Sciatic nerve (tissue), 2 donors: ENCODE measurements around the gene ENTPD8. TPM values are rescaled to one million over a fixed set of nuclear protein-coding genes. Genes with fewer than 3 reads are reported as not detected.
"Not testable (repeated sequence)": the region's sequence is repeated elsewhere in the genome, so short reads cannot be mapped to it uniquely, and the experiment has no call there.

Source experiments
- ATAC-seq: fragments of 200-7000 bp; cut with Tn5 transposase; one replicate; pipeline ENCODE4 v1.9.1; 2020; ENCODE audit warnings: mild to moderate bottlenecking, moderate library complexity
- DNase-seq: peaks from one replicate; pipeline ENCODE4 v3.0.0-alpha.2; 2020; ENCODE audit warnings: low spot score
- intact Hi-C: fragments of 100-400 bp; cut with DNase I; formaldehyde crosslinking; loops from one replicate; pipeline ENCODE4 v1.14.2; 2022
- total RNA-seq: library from RNA; stranded (reverse); fragmentation: NEBNext Ultra II Directional; extraction: Animal tissue kit (Norgen Biotek cat#: 25700); gene quantifications from one replicate; pipeline ENCODE4 v1.2.1, GENCODE V29; 2021
- donor health status: DM: no; HTN: no; CAD: no.
- donor health status: DM: no; HTN: no; CAD: no.

The ENTPD8 gene
- total RNA-seq, 1 donor from 2014 or later: not detected

GRCh38 chr9:137451264-137452005 is 10.3 kb upstream of the ENTPD8 start:
- intact Hi-C loops, ATAC-seq, DNase-seq: not testable (repeated sequence)

GRCh38 chr9:137450539-137451222 is 9.5 kb upstream of the ENTPD8 start:
- DNase-seq, ATAC-seq, intact Hi-C loops: not testable (repeated sequence)

DNA sequence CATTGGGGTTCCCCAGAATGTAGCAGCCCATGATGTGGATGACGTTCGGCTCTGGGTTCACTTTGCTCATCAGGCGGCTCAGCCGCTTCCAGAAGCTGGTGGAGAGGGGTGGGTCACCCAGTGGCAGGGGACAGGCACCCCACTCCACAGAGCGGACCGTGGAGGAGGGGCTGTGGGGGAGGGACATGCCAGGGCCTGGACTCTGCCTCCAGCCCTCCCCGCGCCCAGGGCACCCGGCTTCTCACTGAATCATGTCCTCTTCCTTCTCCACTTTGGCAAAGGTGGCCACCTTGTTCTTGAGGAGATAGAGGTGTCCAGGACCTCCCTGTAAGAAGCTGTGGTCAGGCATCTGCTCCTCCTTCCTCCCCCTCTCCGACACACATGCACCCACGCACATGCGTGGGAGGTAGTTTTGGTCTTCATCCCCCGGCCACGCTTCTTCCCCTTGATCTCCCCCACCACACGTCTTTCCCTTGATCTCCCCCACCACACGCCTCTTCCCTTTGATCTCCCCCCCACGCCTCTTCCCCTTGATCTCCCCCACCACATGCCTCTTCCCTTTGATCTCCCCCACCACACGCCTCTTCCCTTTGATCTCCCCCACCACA is 8.9 kb upstream of the ENTPD8 start:
- DNase-seq (no peak), ATAC-seq (no peak)
- intact Hi-C loops: no loop called here

GRCh38 chr9:137449081-137449844 is 8.1 kb upstream of the ENTPD8 start:
- no peak for DNase-seq
- ATAC-seq: no peak
- intact Hi-C loops: no loop called here

DNA sequence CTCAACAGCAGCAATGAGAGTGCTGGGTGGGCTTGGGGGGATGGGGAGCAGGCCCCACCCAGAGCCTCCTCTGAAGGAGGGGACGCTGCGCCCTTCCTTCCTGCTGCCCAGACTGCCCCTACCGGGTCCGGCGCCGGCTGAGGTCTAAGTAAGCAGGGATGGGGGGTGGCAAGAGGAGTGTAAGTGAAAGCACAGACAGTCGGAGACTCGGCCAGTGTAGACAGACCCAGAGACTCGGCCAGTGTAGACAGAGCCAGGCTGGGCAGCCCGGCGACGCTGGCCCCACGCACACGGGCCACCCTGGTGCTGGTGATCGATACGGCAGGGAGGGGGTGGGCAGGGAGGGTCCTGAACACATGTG is 7.4 kb upstream of the ENTPD8 start:
- ATAC-seq (no peak), DNase-seq (no peak)
- intact Hi-C loops: no loop called here

DNA sequence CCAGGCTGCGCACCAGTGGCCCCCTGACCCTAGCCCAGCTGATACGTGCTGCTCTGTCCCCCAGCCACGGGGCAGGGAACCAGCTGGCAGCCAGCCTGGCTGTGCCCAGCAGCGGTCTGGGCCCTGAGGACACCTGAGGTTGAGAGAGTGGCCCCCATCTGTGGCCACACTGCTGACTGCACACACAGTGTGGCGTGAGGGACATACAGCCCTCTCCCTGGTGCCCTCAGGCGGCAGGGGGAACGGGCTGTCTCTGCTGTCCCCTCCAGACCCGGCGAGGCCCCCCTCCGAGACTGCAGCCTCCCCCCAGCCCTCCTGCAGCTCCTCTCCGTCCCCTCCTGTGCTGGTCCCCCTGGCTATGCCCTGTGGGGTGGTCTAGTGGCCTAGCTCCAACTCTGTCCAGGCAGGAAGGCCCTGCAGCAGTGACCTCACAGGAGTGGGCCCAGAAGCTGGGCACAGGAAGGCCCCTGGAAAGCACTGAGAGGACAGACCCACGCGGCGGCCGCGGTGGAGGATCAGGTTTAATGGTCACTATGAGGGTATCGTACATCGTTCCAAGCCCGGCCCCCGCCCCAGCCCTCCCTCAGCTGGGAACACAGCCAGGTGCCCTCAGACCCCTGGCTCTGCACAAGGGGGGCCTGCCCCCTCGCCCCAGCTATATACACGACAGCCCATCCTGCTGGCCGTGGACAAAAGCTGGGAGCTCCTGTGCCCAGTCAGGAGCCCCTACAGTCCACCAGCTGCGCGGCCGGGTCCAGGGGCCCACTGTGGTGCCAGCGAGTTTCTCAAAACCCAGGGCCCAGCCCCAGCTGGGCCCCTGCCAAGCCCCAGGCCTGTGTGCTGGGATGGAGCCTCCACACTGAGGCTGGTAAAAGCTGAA is 6.8 kb upstream of the ENTPD8 start:
- intact Hi-C loops: no loop called here
- ATAC-seq (peak; percentile 3), DNase-seq (no peak)

DNA sequence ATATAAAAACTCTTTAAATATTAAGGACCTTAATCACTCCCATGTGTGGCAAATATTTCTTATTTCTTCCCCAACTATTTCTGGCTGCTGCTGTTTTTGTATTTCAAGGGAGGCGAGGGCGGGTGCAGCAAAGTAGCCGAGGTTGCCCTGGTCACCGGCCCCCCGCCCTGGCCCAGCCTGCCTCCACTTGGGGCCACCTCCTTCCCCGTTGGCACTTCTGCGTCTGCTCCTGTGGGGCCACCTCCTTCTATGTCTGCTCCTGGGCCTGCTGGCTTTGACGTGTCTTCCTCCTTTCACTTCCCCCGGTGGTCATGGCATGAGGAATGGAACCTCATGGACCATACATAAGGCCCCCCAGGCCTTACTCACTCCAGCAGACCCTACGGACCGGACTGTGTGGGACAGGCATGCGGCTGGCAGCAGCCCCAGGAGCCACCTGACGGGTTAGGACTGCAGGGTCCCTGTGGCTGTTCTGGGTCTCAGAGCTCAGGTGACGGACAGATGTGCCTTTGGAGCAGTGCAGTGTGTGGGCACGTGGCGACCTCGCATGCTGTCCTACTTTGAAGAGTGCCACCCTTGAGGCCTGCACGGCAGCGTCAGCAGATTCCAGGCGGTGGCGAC is 5.8 kb upstream of the ENTPD8 start:
- intact Hi-C loops: no loop called here
- DNase-seq: no peak
- peak; percentile 11 for ATAC-seq

DNA sequence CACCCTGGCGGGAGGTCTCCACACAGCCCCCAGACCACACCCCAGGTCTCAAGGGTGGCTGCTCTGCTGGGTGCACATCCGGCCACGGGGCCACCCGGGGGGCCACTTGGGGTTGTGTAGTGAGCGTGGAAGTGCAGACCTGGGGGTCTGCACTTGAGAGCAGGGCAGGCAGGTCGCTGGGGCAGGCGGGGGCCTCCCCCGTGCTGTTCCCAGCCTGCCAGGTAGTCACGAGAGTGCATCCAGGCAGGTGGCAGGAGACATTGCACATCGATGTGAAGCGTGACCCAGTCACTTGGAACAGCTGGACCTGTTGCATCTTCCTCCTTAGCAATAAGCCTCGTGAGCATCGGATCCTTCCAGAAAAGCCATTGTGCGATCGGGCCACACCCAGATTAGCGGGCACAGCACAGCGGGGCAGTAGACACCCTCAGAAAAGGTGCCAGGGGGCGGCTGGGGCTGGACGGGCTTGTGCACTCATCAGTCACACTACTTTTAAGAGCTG is 4.8 kb upstream of the ENTPD8 start:
- no peak for DNase-seq

DNA sequence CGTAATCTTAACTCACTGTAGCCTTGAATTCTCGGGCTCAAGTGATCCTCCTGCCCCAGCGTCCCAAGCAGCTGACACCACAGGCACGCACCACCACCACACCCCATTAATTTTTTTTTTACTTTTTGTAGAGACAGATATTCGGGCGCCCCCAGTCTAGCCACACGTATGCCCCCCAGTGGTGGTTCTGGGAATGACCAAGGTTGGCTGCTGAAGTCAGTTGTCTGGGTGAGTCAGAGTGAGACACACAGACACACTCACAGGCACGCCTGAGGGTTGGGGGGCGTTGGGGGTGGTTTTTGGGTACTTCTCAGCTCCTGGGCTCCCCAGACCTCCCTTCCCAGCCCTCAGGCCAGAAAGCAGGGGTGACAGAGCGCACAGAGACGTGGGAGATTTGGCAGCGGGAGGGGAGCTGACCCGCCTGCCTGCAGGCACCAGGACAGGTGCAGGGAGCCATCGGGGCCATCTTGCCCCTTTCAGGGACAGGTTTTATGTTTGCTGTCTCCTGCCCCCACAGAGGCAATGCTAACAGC is 4.2 kb upstream of the ENTPD8 start:
- DNase-seq: peak; percentile 90
- intact Hi-C loops: no loop called here
- ATAC-seq: peak; percentile 63

More for the DNA sequence above, 4.8 kb upstream of the ENTPD8 start:
- intact Hi-C loops: no loop called here
- ATAC-seq: peak; percentile 25

GRCh38 chr9:137444106-137444790 is 3.1 kb upstream of the ENTPD8 start:
- DNase-seq: no peak
- no peak for ATAC-seq
- intact Hi-C loops: no loop called here

- no peak for ATAC-seq
- no peak for DNase-seq
- intact Hi-C loops: no loop called here
Observed at GRCh38 chr9:137441935-137442321, 771 bp upstream of the ENTPD8 start.

GRCh38 chr9:137439158-137439714 is 1.9 kb downstream of the ENTPD8 start:
- intact Hi-C loops: no loop called here
- DNase-seq (no peak), ATAC-seq (no peak)

DNA sequence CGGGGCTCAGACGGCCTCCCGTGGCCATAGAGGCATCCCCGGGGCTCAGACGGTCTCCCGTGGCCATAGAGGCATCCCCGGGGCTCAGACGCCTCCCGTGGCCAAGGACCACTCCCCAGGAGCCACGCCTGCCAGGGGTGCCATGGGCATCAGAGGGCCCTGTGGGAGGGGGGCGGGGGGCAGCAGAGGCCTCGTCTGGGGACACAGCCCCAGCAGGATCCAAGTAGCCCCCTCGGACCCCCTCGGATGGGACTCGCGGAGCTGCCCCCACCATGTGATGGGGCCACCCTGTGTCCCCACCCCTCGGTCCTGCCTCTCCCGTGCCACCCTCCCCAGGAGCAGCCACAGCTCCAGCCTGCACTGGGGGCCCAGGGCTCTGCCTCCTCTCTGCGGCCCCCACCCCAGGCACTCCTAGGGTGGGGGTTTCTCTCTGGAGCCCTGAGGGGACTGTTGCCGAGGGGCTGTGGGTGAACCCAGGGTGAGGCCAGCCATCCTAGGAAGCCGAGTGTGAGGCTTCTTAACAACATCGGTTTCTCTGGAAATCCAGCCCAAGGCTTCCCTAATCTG is 2.5 kb downstream of the ENTPD8 start:
- ATAC-seq (no peak), DNase-seq (no peak)

GRCh38 chr9:137437691-137438590 is 3.2 kb downstream of the ENTPD8 start:
- intact Hi-C loops: no loop called here
- DNase-seq (peak; percentile 40), ATAC-seq (no peak)

More for the DNA sequence above, 2.5 kb downstream of the ENTPD8 start:
- intact Hi-C loops: no loop called here

DNA sequence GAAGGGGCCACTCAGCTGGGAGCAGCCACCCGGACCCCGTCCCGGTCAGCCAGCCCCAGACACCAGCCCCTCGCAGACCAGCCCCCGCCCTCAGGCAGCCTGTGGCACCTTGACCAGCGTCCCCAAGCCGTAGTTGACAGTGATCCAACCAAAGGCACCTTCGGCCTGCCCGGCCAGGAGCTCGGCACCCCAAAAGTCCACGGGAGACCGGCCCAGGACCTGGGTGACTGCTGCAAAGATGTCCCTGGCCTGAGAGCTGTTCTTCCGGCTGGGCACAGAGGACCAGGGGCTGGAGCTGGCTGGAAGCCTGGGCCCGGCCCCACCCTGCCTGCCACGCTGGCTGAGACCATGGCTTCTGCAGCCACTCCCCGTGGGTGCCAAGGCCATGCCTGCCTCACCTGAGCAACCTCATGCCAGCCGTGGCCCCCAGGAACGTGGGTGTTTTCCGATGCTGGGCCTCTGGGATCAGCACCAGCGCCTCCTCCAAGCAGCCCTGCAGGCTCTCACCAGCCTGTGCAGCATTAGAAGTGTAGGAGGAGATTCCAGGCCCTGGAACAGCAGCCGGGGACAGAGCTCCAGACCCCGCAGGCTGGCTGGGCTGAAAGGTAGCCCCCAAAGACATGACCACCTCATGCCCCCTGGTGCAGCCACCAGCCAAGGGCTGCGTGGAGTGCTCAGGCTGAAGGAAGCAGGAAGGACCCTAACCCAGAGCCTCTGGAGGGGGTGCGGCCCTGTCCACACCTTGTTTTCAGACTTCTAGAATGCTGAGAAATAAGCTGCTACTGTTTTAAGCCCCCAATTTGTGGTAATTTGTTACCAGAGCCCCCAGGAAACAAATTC is 4.2 kb downstream of the ENTPD8 start:
- intact Hi-C loops: no loop called here
- DNase-seq: peak; percentile 52

More for the DNA sequence above, 4.2 kb downstream of the ENTPD8 start:
- no peak for ATAC-seq
